Measurements from ENCODE around the gene IVD. TPM values are rescaled to one million over a fixed set of nuclear protein-coding genes. Genes with fewer than 3 reads are reported as not detected.

The IVD gene
- total and polyA plus RNA-seq, 2 donors (not counting 1 experiment from before 2014, with no cell fraction given) = 41.7 to 106 TPM

DNA sequence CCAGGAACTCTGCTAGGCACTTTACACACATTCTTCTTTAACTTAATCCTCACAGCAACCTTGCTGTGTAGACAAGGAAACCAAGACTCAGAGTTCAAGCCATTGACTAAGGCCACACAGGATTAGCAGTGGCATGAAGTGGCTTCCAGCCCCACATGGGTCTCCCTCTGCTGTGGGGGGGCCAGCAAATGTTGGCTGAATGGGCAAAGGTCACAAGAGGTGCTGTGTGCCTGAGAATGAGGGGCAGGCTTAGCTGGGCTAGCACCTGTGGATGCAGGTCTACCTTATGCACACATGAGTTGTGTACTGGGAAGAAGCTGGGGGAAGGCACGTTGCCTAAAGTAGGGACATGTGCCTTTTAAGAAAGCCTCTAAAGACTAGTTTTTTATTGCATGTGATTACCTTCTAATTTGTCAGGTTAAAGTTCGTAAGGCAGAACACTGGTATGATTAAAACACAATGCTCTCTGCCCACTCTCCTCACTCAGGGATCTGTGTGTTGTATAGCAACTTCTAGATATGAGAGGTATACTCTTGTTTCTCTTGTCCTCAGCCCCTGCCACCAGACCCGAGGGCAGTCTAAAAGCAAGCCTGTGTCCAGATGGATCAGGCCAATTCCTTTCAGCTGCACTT, 46.0 kb downstream of the IVD start:
- 89% methylated on average over 2 of the region's 3 CpGs for WGBS (ENCODE audit: insufficient coverage)
- Histone ChIP-seq H3K79me2 (ENCODE audit: control insufficient read depth, insufficient read depth, low read length) (peaks cover 94% of the 10 kb centered on the region), H3K27me3 (replicated peaks in 1 of 4; ENCODE audit: control extremely low read depth in 1 of 4, control insufficient read depth in 3 of 4, insufficient read depth in 4 of 4, low read length in 3 of 4) (no peaks in the 10 kb centered on the region), H3K9me3 (ENCODE audit: control extremely low read depth in 1 of 3, control insufficient read depth in 2 of 3, insufficient read depth in 1 of 3, low read length in 2 of 3) (no peaks in the 10 kb centered on the region), H3K36me3 (replicated peaks in 1 of 2; ENCODE audit: control extremely low read depth in 1 of 2, control insufficient read depth in 1 of 2, extremely low read depth in 1 of 2, insufficient read depth in 2 of 2, low read length in 1 of 2) (no peaks in the 10 kb centered on the region), H3K9ac (ENCODE audit: low read length) (no peak overlapping the region), H4K20me1 (ENCODE audit: control insufficient read depth, insufficient read depth, low read length, poor library complexity, severe bottlenecking) (peaks cover 87% of the 10 kb centered on the region), H3K27ac (ENCODE audit: low read length in 2 of 2) (peak overlapping the region in 1 of 2 donors; percentile 31), H3K4me3 (ENCODE audit: control extremely low read depth in 1 of 5, extremely low read depth in 1 of 5, insufficient read depth in 1 of 5, low read depth in 2 of 5, low read length in 4 of 5) (no peak overlapping the region), H3K4me1 (ENCODE audit: control insufficient read depth in 2 of 2, insufficient read depth in 2 of 2, low read length in 2 of 2) (peaks cover 31 to 39% of the 10 kb centered on the region in 2 donors), H3K4me2 (replicated peaks; ENCODE audit: low read depth, low read length, poor library complexity, severe bottlenecking) (peak overlapping the region; percentile 21), H2AFZ (ENCODE audit: insufficient read depth, low read depth, low read length, poor library complexity, severe bottlenecking) (no peak overlapping the region)
- peaks cover 64% of the 10 kb centered on the region for H3K4me1 Mint-ChIP-seq
- ATAC-seq (ENCODE audit: low read depth) (no peak), DNase-seq (no peak)
- intact Hi-C loops (cut with micrococcal nuclease) = no loop called here
- no peak overlapping the region for H3K4me3 Mint-ChIP-seq
- ChIA-PET POLR2A (interaction anchor here (0.7 kb wide), 1 partner anchor 33 kb away, joined by 11 read pairs; no protein-coding TSS in a partner anchor), CTCF (interaction anchor here (0.6 to 2.1 kb wide), 4 partner anchors 18 to 113 kb away, joined by 4 to 6 read pairs (median 4); no protein-coding TSS in a partner anchor)
- TF ChIP-seq EZH2 (IDR thresholded peaks at IDR 0.05; ENCODE audit: borderline replicate concordance, insufficient read depth, low read depth, low read length, poor library complexity, severe bottlenecking) = no peak
- TF ChIP-seq, protein P1, sequence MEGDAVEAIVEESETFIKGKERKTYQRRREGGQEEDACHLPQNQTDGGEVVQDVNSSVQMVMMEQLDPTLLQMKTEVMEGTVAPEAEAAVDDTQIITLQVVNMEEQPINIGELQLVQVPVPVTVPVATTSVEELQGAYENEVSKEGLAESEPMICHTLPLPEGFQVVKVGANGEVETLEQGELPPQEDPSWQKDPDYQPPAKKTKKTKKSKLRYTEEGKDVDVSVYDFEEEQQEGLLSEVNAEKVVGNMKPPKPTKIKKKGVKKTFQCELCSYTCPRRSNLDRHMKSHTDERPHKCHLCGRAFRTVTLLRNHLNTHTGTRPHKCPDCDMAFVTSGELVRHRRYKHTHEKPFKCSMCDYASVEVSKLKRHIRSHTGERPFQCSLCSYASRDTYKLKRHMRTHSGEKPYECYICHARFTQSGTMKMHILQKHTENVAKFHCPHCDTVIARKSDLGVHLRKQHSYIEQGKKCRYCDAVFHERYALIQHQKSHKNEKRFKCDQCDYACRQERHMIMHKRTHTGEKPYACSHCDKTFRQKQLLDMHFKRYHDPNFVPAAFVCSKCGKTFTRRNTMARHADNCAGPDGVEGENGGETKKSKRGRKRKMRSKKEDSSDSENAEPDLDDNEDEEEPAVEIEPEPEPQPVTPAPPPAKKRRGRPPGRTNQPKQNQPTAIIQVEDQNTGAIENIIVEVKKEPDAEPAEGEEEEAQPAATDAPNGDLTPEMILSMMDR (IDR thresholded peaks at IDR 0.05) = no peak
- peak overlapping the region; percentile 53 for H3K27ac Mint-ChIP-seq
- no peaks in the 10 kb centered on the region for H3K9me3 Mint-ChIP-seq (ENCODE audit: insufficient read depth)
- no peaks in the 10 kb centered on the region for H3K27me3 Mint-ChIP-seq
